Measurements from ENCODE around the gene WDFY2. TPM values are rescaled to one million over a fixed set of nuclear protein-coding genes. Genes with fewer than 3 reads are reported as not detected.

WDFY2 gene
- total and polyA plus RNA-seq, 2 of the 8 experiments (the other 6 are each of a cell fraction or from before 2014, with no cell fraction given), result 13.9 to 29.0 TPM

DNA sequence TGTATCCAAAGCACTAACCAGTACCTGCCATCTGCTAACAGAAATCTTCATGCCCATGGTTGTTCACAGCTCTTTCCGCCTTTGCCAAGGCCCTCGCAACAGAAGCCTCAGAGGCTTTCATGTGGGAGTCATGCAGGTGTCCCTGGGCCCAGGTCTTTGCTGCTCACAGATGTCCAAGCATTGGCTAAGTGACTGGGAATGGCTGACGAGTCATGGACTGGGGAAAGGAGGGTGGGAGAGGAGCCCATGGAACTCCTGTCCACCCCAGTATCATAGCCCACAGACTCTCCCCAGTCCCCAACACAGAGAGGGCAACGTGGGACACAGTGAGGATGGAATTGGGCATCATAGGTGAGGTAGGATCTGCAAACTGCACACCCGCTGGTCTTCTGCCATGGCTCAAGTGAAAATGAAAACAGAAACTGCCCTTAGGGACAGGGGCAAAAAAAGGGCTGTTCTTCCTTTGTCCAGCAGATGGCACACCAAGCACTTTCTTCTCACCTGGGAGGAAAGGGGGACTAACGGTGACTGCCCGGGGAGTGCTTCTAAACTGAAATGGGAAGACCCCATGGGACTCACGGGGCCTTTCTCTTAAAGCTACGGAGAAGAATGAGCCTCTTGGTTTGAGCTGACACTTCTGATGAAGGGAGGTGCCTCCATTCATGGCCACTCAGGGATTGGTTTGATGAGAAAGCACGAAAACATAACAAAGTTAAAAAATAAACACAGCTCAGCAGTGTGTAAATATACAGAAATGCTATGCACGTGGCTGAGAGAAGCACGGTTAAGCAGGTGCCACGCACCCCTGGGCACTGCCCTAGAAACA, 230.8 kb downstream of the WDFY2 start:
- peak overlapping the region; percentile 1 to 41; a peak in 2 of 4 replicates for H3K4me2 ChIP-seq (ENCODE audit: insufficient read depth in 1 of 2, low read depth in 2 of 2, low read length in 2 of 2)
- H3K79me2 ChIP-seq (ENCODE audit: control insufficient read depth in 1 of 2, insufficient read depth in 2 of 2, low read length in 2 of 2), result no peaks in the 10 kb centered on the region
- peak overlapping the region; percentile 100 for H2AFZ ChIP-seq (ENCODE audit: low read length)
- no peak overlapping the region for H4K5ac ChIP-seq (ENCODE audit: insufficient read length, low read depth, low read length)
- H3K27ac ChIP-seq (ENCODE audit: low read depth, low read length), result no peak overlapping the region
- H3K27me3 ChIP-seq (replicated peaks in 1 of 4; ENCODE audit: control insufficient read depth in 3 of 4, extremely low read depth in 1 of 4, insufficient read depth in 3 of 4, low read length in 3 of 4), result peaks cover 0 to 3% (median 1%) of the 10 kb centered on the region in 4 experiments; a peak in 2 of 7 replicates
- no peak overlapping the region for H4K8ac ChIP-seq (ENCODE audit: extremely low read depth, insufficient read depth, low read length)
- no peaks in the 10 kb centered on the region for H3K23me2 ChIP-seq (ENCODE audit: low read depth, low read length)
- H3K18ac ChIP-seq (ENCODE audit: extremely low read depth, low read length), result no peak overlapping the region
- H3K36me3 ChIP-seq (ENCODE audit: control insufficient read depth in 2 of 4, insufficient read depth in 4 of 4, low read length in 3 of 4), result no peaks in the 10 kb centered on the region
- no peak overlapping the region for H3K14ac ChIP-seq (ENCODE audit: insufficient read length)
- H2BK15ac ChIP-seq (ENCODE audit: low read length), result no peak overlapping the region
- peak; percentile 93 for FAIRE-seq
- H3K4ac ChIP-seq (replicated peaks; ENCODE audit: insufficient read length, low read depth, low read length), result no peak overlapping the region
- H2AK5ac ChIP-seq (ENCODE audit: low read depth, low read length), result no peak overlapping the region
- no peak overlapping the region for H2BK5ac ChIP-seq (ENCODE audit: low read depth, low read length)
- H3K23ac ChIP-seq (ENCODE audit: insufficient read length), result no peak overlapping the region
- H2BK12ac ChIP-seq (ENCODE audit: low read depth, low read length), result peak overlapping the region; percentile 20; the same call in 1 of the 2 replicates
- H3K4me3 ChIP-seq (ENCODE audit: extremely low read depth in 1 of 4, insufficient read depth in 2 of 4, low read depth in 3 of 4, low read length in 4 of 4), result peak overlapping the region in 1 of 4 experiments; percentile 8; a peak in 1 of 8 replicates
- 54% methylated on average over 13 of the region's 13 CpGs; no CpG with 5 or more reads in 1 of the 2 experiments for WGBS, 2 experiments (ENCODE audit: extremely low coverage in 1 of 2, insufficient coverage in 1 of 2, insufficient read length in 1 of 2, insufficient replicate concordance in 2 of 2, low coverage in 1 of 2, low lambda C conversion rate in 2 of 2, missing lambda C conversion rate in 1 of 2)
- H3K56ac ChIP-seq (replicated peaks; ENCODE audit: insufficient read length, low read depth, low read length), result no peak overlapping the region
- DNase-seq (ENCODE audit: low read depth in 1 of 2, low spot score in 2 of 2), result peak in 1 of 2 experiments; percentile 90
- no peaks in the 10 kb centered on the region for H3K79me1 ChIP-seq (ENCODE audit: low read depth, low read length)
- H2BK20ac ChIP-seq (ENCODE audit: low read length), result no peak overlapping the region
- ChIA-PET POLR2A (ENCODE audit: partially characterized antibody) (interaction anchor here (0.7 to 1.9 kb wide), 3 partner anchors 9 to 362 kb away, joined by 3 to 5 read pairs (median 3); partner anchors contain the start of gene INTS6), CTCF (ENCODE audit: partially characterized antibody) (interaction anchor here (0.6 to 7.5 kb wide), 48 partner anchors 9 to 690 kb away, joined by 3 to 105 read pairs (median 5); partner anchors contain the start of genes NEK5 and TMEM272)
- H4K91ac ChIP-seq (replicated peaks; ENCODE audit: insufficient read length, low read length), result no peak overlapping the region
- no peaks in the 10 kb centered on the region for H4K20me1 ChIP-seq (replicated peaks in 1 of 2; ENCODE audit: control insufficient read depth in 1 of 2, insufficient read depth in 2 of 2, low read length in 2 of 2)
- H3K9me3 ChIP-seq (ENCODE audit: insufficient read depth in 2 of 2, low read depth in 1 of 2, low read length in 1 of 2), result no peaks in the 10 kb centered on the region
- no peak overlapping the region for H3K9ac ChIP-seq (replicated peaks in 1 of 4; ENCODE audit: extremely low read depth in 1 of 4, low read depth in 3 of 4, low read length in 3 of 4)
- peaks cover 0 to 16% (median 7%) of the 10 kb centered on the region in 4 experiments; a peak in 5 of 7 replicates for H3K4me1 ChIP-seq (replicated peaks in 1 of 4; ENCODE audit: control insufficient read depth in 3 of 4, insufficient read depth in 4 of 4, low read length in 3 of 4)
- H2BK120ac ChIP-seq (replicated peaks; ENCODE audit: low read depth, low read length), result no peak overlapping the region
- peak; percentile 46; the same call in 1 of the 2 replicates for TF ChIP-seq EGR1 (IDR thresholded peaks at IDR 0.05; ENCODE audit: borderline replicate concordance, low read depth, low read length)
- peak; percentile 52; the same call in 1 of the 2 replicates for TF ChIP-seq YY1 (IDR thresholded peaks at IDR 0.05; ENCODE audit: low read depth, low read length)
- TF ChIP-seq RAD21 (IDR thresholded peaks at IDR 0.05 in 1 of 2, conservative IDR thresholded peaks at IDR 0.05 in 1 of 2; ENCODE audit: low read depth in 2 of 2, low read length in 2 of 2), result peak; percentile 85 to 94
- TF ChIP-seq HDAC2 (IDR thresholded peaks at IDR 0.05; ENCODE audit: borderline replicate concordance in 1 of 2, low read depth in 2 of 2, low read length in 2 of 2), result no peak
- TF ChIP-seq TCF12 (IDR thresholded peaks at IDR 0.05; ENCODE audit: low read depth, low read length), result 0 out of 2 replicates have a peak, but pooled peaks have one; percentile 30
- peak; percentile 15; the same call in 1 of the 2 replicates for TF ChIP-seq SP1 (IDR thresholded peaks at IDR 0.05; ENCODE audit: low read depth, low read length)
- TF ChIP-seq, protein P1, sequence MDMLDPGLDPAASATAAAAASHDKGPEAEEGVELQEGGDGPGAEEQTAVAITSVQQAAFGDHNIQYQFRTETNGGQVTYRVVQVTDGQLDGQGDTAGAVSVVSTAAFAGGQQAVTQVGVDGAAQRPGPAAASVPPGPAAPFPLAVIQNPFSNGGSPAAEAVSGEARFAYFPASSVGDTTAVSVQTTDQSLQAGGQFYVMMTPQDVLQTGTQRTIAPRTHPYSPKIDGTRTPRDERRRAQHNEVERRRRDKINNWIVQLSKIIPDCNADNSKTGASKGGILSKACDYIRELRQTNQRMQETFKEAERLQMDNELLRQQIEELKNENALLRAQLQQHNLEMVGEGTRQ (IDR thresholded peaks at IDR 0.05; ENCODE audit: low read length), result no peak
- TF ChIP-seq GABPA (IDR thresholded peaks at IDR 0.05; ENCODE audit: borderline replicate concordance, insufficient read depth, low read length), result 0 out of 2 replicates have a peak, but pooled peaks have one; percentile 36

Data from H1 (cell line).